ENCODE data around the gene HUS1.
"Not testable (repeated sequence)": the region's sequence is repeated elsewhere in the genome, so short reads cannot be mapped to it uniquely, and the experiment has no call there.

Gene HUS1

GRCh38 chr7:47916514-47916913, 62.9 kb downstream of the HUS1 start:
- DNase-seq: not testable (repeated sequence)

GRCh38 chr7:47915616-47915976, 63.8 kb downstream of the HUS1 start:
- DNase-seq: no peak

- DNase-seq: no peak
Measured at GRCh38 chr7:47914717-47915615, 64.4 kb downstream of the HUS1 start.

Data from Kasumi-1 (cell line).